ENCODE measurements around the gene MXD3.

DNA sequence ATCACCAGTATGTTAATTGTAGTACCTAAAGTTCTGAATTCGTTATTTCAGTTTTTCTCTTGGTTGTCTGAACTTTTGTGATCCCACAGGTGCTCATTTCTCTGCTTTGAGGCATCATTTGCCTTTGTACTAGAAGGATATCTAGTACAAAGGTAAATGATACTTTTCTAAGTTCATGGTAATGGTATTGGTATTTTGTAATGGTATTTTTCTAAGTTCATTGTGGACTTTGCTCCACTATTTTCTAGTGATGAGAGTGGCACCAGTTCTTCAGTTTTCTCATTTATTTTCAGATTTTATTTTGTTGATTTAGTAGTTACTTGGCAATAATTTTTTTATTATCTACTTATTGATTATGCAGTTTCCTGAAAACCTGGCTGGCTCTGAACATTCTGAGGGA, 50.2 kb downstream of the MXD3 start:
- TF ChIP-seq YY1 (IDR thresholded peaks at IDR 0.05; ENCODE audit: insufficient read depth, insufficient read length), result no peak
- TF ChIP-seq ZNF274 (IDR thresholded peaks at IDR 0.05; ENCODE audit: low read depth, low read length), result no peak
- TF ChIP-seq SUZ12 (IDR thresholded peaks at IDR 0.05; ENCODE audit: extremely low read depth, insufficient read depth, insufficient read length), result no peak

Data from NT2/D1 (cell line).